AG09309 (cell line): ENCODE results near the gene STARD9.
"Not testable (repeated sequence)": the region's sequence is repeated elsewhere in the genome, so short reads cannot be mapped to it uniquely, and the experiment has no call there.

Experiments used
- DNase-seq: peaks from one replicate; pipeline ENCODE4 v3.0.0-alpha.2; 2010; ENCODE audit warnings: low read depth
- H3K4me3 ChIP-seq: 2 replicates; pipeline ENCODE4 v1.5.1; 2011; ENCODE audit warnings: mild to moderate bottlenecking, low read depth, low read length, moderate library complexity; ENCODE audit not compliant: control insufficient read depth
- TF ChIP-seq, protein P1 (sequence below): IDR thresholded peaks from 2 replicates; pipeline ENCODE4 v1.5.1; 2011; ENCODE audit warnings: mild to moderate bottlenecking, low read depth, low read length, inconsistent platforms; ENCODE audit not compliant: insufficient read depth, control insufficient read depth; ENCODE audit errors: missing control alignments

The STARD9 gene

DNA sequence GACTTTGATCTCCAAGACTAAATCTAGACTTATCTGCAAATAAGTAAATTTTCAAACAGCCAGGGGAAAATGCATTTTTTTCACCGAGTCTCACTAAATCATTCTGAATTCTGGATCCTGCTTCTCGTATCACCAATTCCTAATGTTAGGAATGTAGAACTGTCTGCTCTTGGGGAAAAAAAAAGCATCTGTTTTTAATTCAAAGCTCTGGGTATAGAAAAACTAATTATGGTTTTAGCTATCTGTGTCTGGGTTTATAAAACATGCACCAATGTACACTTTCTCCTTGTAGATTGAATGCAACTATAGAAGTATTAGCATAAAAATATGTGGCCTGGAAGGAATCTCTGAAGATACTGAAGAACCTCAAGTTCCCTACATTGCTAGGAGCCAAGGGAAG lies 166.3 kb downstream of the STARD9 start:
- TF ChIP-seq, protein P1, sequence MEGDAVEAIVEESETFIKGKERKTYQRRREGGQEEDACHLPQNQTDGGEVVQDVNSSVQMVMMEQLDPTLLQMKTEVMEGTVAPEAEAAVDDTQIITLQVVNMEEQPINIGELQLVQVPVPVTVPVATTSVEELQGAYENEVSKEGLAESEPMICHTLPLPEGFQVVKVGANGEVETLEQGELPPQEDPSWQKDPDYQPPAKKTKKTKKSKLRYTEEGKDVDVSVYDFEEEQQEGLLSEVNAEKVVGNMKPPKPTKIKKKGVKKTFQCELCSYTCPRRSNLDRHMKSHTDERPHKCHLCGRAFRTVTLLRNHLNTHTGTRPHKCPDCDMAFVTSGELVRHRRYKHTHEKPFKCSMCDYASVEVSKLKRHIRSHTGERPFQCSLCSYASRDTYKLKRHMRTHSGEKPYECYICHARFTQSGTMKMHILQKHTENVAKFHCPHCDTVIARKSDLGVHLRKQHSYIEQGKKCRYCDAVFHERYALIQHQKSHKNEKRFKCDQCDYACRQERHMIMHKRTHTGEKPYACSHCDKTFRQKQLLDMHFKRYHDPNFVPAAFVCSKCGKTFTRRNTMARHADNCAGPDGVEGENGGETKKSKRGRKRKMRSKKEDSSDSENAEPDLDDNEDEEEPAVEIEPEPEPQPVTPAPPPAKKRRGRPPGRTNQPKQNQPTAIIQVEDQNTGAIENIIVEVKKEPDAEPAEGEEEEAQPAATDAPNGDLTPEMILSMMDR: no peak
- no peak for DNase-seq
- H3K4me3 ChIP-seq: no peak overlapping the region

DNA sequence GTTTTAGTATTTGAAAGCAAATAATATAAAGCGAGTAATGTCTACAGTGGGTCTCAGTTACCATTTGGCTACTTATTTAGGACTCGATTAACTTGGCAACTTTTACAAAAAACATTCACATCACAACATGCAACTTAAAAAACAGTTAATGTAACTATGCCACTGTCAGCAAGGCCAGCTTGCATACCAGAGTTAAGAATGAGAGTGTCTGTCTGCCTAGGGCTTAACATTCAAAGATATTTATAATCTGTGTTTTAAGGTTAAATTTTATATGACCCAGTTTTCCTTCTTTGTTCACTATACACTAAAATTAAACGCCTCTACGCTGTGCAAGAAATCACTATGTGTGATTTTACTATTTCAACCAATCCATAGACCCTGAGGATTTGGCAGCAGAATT lies 166.7 kb downstream of the STARD9 start:
- TF ChIP-seq, protein P1: no peak
- no peak overlapping the region for H3K4me3 ChIP-seq
- DNase-seq: no peak

DNA sequence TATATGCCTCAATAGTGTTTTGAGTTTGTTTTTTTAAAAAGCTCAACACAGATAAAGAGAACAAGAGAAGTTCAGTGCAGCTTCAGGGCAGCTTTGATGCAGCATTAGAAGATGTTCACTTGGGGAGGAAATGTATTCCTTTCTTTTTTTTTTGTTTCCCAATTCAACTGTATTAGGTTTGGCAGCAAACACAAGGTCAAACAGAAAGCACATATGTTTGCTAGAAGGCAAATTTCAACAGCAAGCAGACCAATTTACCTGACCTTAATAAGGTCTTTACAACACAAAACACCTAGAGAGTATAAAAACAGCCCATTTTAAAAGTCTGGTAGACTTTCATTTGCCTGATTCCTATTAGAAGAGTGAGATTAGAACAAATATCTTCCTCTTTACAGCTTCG lies 168.8 kb downstream of the STARD9 start:
- DNase-seq: no peak
- TF ChIP-seq, protein P1: no peak
- no peak overlapping the region for H3K4me3 ChIP-seq

DNA sequence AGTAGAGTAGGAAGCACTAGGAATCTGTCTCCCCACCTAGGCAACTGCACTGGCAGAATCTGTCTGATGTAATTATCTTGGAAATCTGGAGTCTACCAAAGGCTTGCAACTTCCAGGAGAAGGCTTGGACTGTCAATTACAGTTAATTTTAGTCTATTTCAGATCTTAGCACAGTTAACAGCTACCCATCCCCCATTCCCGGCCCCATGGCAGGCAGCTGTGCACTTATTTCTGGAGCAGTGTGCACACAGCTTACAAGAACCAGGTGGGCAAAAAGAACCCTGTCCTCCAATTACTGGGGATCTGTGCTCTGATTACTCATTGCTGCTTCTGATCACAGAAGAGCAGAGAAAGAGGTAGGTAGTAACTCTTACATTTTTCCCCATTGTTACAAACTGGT lies 173.9 kb downstream of the STARD9 start:
- DNase-seq: no peak
- TF ChIP-seq, protein P1: no peak
- H3K4me3 ChIP-seq: no peak overlapping the region

DNA sequence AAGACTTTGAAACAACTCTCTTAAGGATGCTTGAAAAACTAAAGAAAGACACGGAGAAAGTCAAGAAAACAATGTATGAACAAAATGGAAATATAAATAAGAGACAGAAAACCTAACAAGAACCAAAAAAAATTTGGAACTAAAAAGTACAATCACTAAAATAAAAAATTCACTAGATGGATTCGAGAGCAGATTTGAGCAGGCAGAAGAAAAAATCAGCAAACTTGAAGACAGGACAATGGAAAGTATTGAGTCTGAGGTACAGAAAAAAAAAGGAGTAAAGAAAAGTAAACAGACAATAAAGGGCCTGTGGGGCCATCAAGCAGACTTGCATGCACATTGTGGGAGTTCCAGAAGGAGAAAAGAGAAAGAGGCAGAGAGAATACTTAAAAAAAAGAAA lies 174.9 kb downstream of the STARD9 start:
- TF ChIP-seq, protein P1: no peak
- H3K4me3 ChIP-seq: no peak overlapping the region
- DNase-seq: no peak

DNA sequence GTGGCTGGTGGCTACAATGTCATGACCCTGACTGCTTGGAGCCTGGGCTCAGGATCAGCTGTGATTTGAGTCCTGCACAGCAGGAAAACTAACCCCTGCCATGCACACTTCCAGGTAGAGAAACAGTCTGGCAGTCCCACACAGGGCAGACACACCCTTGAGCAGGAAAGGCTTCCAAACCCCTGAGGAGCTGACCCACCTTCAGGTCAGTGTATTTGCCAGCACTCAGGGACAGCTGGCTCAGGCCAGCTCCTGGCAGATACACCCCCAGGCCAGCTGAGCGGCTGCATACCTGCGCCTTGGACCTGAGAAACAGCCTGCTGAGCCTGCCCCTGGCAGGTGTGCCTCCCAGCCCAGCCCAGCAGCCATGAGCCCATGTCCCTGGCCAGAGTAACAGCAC lies 183.7 kb downstream of the STARD9 start:
- no peak overlapping the region for H3K4me3 ChIP-seq
- DNase-seq: no peak
- TF ChIP-seq, protein P1: no peak

DNA sequence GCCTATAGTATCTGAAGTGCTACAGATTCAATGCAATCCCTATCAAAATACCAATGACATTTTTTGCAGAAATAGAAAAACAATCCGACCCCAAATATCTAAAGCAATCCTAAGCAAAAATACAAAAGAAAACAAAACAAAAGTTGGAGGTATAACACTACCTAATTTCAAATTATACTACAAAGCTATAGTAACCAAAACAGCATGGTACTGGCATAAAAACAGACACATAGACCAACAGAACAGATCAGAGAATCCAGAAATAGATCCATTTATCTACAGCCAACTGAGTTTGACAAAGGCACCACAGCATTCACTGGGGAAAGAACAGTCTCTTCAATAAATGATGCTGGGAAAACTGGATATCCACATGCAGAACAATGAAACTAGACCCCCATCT lies 185.4 kb downstream of the STARD9 start:
- no peak for DNase-seq
- TF ChIP-seq, protein P1: no peak

DNA sequence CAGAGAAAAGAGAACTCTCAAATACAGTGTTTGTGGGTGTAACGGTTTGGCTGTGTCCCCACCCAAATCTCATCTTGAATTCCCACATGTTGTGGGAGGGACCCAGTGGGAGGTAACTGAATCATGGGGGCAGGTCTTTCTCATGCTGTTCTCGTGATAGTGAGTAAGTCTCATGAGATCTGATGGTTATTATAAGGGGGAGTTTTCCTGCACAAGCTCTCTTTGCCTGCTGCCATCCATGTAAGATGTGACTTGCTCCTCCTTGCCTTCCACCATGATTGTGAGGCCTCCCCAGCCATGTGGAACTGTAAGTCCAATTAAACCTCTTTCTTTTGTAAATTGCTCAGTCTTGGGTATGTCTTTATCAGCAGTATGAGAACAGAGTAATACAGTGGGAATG lies 186.4 kb downstream of the STARD9 start:
- DNase-seq, H3K4me3 ChIP-seq: not testable (repeated sequence)

More for the DNA sequence above, 185.4 kb downstream of the STARD9 start:
- no peak overlapping the region for H3K4me3 ChIP-seq

DNA sequence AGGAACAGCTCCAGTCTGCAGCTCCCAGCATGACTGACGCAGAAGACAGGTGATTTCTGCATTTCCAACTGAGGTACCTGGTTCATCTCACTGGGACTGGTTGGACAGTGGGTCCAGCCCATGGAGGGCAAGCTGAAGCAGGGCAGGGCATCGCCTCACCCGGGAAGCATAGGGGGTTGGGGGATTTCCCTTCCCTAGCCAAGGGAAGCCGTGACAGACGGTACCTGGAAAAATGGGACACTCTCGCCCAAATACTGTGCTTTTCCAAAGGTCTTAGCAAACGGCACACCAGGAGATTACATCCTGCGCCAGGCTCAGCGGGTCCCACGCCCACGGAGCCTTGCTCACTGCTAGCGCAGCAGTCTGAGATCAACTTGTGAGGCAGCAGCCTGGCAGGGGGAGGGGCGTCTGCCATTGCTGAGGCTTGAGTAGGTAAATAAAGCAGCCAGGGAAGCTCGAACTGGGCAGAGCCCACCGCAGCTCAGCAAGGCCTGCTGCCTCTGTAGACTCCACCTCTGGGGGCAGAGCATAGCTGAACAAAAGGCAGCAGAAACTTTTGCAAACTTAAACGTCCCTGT lies 188.8 kb downstream of the STARD9 start:
- DNase-seq, H3K4me3 ChIP-seq: not testable (repeated sequence)

DNA sequence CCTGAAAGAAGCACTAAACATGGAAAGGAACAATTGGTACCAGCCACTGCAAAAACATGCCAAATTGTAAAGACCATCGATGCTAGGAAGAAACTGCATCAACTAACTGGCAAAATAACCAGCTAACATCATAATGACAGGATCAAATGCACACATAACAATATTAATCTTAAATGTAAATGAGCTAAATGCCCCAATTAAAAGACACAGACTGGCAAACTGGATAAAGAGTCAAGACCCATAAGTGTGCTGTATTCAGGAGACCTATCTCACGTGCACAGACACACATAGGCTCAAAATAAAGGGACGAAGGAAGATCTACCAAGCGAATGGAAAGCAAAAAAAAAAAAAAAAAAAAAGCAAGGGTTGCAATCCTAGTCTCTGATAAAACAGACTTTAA lies 190.7 kb downstream of the STARD9 start:
- H3K4me3 ChIP-seq, DNase-seq: not testable (repeated sequence)
